H1 (cell line): ENCODE results near the gene RNGTT.

Source experiments
- CEBPB ChIP-seq: IDR thresholded peaks from 2 replicates; pipeline ENCODE4 v1.6.1; 2012; ENCODE audit warnings: low read depth, low read length
- CHD2 ChIP-seq: IDR thresholded peaks from 2 replicates; pipeline ENCODE4 v1.6.1; 2012; ENCODE audit warnings: low read length, improper control_type of control experiment
- CTCF ChIP-seq, 3 experiments: IDR thresholded peaks; 1 replicate in 2 of 3; 2 replicates in 1 of 3; pipeline versions ENCODE4 v1.5.1 to v1.6.1; 2011; ENCODE audit warnings: low read length in 3 of 3, mild to moderate bottlenecking in 3 of 3, inconsistent platforms in 2 of 3, low read depth in 1 of 3, moderate library complexity in 1 of 3; ENCODE audit not compliant: insufficient read depth in 1 of 3; ENCODE audit errors: control extremely low read depth in 1 of 3
- POLR2A ChIP-seq, 2 experiments: IDR thresholded peaks; 1 replicate in 1 of 2; 2 replicates in 1 of 2; pipeline ENCODE4 v1.6.1; 2011; ENCODE audit warnings: low read depth in 2 of 2, low read length in 2 of 2, mild to moderate bottlenecking in 2 of 2; ENCODE audit errors: control extremely low read depth in 1 of 2
- POLR2AphosphoS5 ChIP-seq: IDR thresholded peaks from 2 replicates; pipeline ENCODE4 v1.6.1; 2011; ENCODE audit warnings: low read depth, low read length
- TAF1 ChIP-seq: IDR thresholded peaks from 2 replicates; pipeline ENCODE4 v1.6.1; 2011; ENCODE audit warnings: mild to moderate bottlenecking, low read depth, low read length

- TF ChIP-seq CTCF (IDR thresholded peaks at IDR 0.05; ENCODE audit: control extremely low read depth in 1 of 3, insufficient read depth in 1 of 3, low read depth in 1 of 3, low read length in 3 of 3) (no peak), CEBPB (no peak), POLR2AphosphoS5 (no peak), POLR2A (IDR thresholded peaks at IDR 0.05; ENCODE audit: control extremely low read depth in 1 of 2, low read depth in 2 of 2, low read length in 2 of 2) (no peak), CHD2 (no peak), TAF1 (no peak)
Observed at GRCh38 chr6:88569959-88570358, 393.5 kb downstream of the RNGTT start.
